Ovary (tissue), 9 donors: Measurements from ENCODE around the gene ACTN2. TPM values are rescaled to one million over a fixed set of nuclear protein-coding genes. Genes with fewer than 3 reads are reported as not detected.

ENCODE experiments used
- DNase-seq, 5 donors: peaks; one replicate each; pipeline ENCODE4 v3.0.0-alpha.2; 2019 to 2020
- H3K27ac ChIP-seq, 2 donors: fragments of 200-600 bp; one replicate each; pipeline versions ENCODE4 v1.5.1 to v1.8.0; 2019 to 2022
- H3K27me3 ChIP-seq: fragments of 200-600 bp; one replicate; pipeline ENCODE4 v1.8.0; 2022
- H3K36me3 ChIP-seq: fragments of 200-600 bp; sonication (generic); one replicate; pipeline ENCODE4 v1.5.1; 2019
- H3K4me1 ChIP-seq: one replicate; pipeline ENCODE4 v1.8.1; 2013; ENCODE audit warnings: mild to moderate bottlenecking, moderate library complexity; ENCODE audit not compliant: insufficient read depth
- H3K4me3 ChIP-seq: fragments of 200-600 bp; sonication (generic); one replicate; pipeline ENCODE4 v1.5.1; 2017
- H3K9me3 ChIP-seq, 2 donors: fragments of 200-600 bp in 1 of 2; sonication (generic) in 1 of 2; one replicate each; pipeline versions ENCODE4 v1.5.1 to v1.8.1; 2013 to 2019; ENCODE audit warnings: mild to moderate bottlenecking in 1 of 2, moderate library complexity in 1 of 2
- EP300 ChIP-seq: sonication (generic); formaldehyde crosslinking; IDR thresholded peaks from one replicate; pipeline ENCODE4 v1.6.1; 2017; ENCODE audit warnings: antibody characterized with exemption
- POLR2A ChIP-seq: fragments of 450-650 bp; IDR thresholded peaks from one replicate; pipeline ENCODE4 v1.6.1; 2017; ENCODE audit warnings: antibody characterized with exemption, mild to moderate bottlenecking, moderate library complexity
- WGBS, 3 donors: extraction: QIAGEN DNeasy Blood & Tissue Kit in 1 of 3; methylation state at CpG; one replicate each; pipeline versions ENCODE4 v1.1.5 to v1.1.7; 2013 to 2017; 5-methylcytosine and 5-hydroxymethylcytosine counted together
- intact Hi-C, 4 donors: fragments of 100-400 bp; cut with DNase I; formaldehyde crosslinking; loops; one replicate each; pipeline versions ENCODE4 v1.11.0 to v1.15.1; 2022 to 2023
- polyA plus RNA-seq, 2 donors: library from polyadenylated mRNA; stranded (reverse); fragments of 200-250 nt in 1 of 2; fragments of 350-450 nt in 1 of 2; fragmentation: Illumina TruSeq in 1 of 2; extraction: RNeasy Lipid Tissue Mini Kit (QIAGEN cat#74804) in 1 of 2; gene quantifications; one replicate each; pipeline ENCODE4 v1.2.3, GENCODE V29; 2013 to 2014
- total RNA-seq, 7 donors: library from RNA; depleted of rRNA in 2 of 7; stranded (reverse); fragments of >200 nt in 2 of 7; fragmentation: NEBNext Ultra II Directional in 3 of 7; extraction: Animal tissue kit (Norgen Biotek cat#: 25700) in 3 of 7; gene quantifications; one replicate each; pipeline versions ENCODE4 v1.1.0 to v1.2.4, GENCODE V29; 2016 to 2023
- TF ChIP-seq, protein P1 (sequence below), 3 donors: fragments of 450-650 bp in 2 of 3; fragments of 200-600 bp in 1 of 3; IDR thresholded peaks; one replicate each; pipeline versions ENCODE4 v1.5.1 to v1.8.0; 2016 to 2022; ENCODE audit warnings: antibody characterized with exemption in 3 of 3, mild to moderate bottlenecking in 1 of 3
- donor health status: DM: no; HTN: no; CAD: no; lungs with moderate emphysema.
- donor health status: DM: no; HTN: no; CAD: no.
- donor health status: Bipolar disorder and iron deficiency.
- donor health status: DM: yes; HTN: yes; CAD: no.
- donor health status: DM: no; HTN: no; CAD: no.
- donor health status: DM: yes; HTN: yes; CAD: no.

ACTN2 gene
- total and polyA plus RNA-seq, 9 donors = 0.34 to 2.7 (median 1.1) TPM

DNA sequence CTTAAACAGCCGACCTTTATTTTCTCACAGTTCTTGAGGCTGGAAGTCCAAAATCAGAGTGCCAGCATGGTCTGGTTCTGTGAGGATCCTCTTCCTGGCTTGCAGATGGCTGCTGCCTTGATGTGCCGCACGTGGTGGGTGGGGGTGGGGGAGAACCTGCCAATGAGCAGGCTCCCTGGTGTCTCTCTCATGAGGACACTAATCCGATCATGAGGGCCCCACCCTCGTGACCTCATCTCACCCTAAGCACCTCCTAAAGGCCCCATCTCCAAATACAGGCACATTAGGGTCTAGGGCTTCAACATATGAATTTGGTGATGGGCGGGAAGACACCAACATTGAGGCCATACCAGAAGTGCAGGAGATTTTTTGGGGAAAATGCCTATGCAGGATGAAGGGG, 37.8 kb downstream of the ACTN2 start:
- DNase-seq = no peak
- Histone ChIP-seq H3K27ac (no peak overlapping the region), H3K27me3 (no peaks in the 10 kb centered on the region), H3K4me1 (no peaks in the 10 kb centered on the region), H3K9me3 (no peaks in the 10 kb centered on the region), H3K36me3 (no peaks in the 10 kb centered on the region), H3K4me3 (no peak overlapping the region)
- no peak for TF ChIP-seq POLR2A
- no peak for TF ChIP-seq EP300
- TF ChIP-seq, protein P1, sequence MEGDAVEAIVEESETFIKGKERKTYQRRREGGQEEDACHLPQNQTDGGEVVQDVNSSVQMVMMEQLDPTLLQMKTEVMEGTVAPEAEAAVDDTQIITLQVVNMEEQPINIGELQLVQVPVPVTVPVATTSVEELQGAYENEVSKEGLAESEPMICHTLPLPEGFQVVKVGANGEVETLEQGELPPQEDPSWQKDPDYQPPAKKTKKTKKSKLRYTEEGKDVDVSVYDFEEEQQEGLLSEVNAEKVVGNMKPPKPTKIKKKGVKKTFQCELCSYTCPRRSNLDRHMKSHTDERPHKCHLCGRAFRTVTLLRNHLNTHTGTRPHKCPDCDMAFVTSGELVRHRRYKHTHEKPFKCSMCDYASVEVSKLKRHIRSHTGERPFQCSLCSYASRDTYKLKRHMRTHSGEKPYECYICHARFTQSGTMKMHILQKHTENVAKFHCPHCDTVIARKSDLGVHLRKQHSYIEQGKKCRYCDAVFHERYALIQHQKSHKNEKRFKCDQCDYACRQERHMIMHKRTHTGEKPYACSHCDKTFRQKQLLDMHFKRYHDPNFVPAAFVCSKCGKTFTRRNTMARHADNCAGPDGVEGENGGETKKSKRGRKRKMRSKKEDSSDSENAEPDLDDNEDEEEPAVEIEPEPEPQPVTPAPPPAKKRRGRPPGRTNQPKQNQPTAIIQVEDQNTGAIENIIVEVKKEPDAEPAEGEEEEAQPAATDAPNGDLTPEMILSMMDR (IDR thresholded peaks at IDR 0.05) = no peak
- intact Hi-C loops = no loop called here
- 75 to 77% (median 76%) methylated on average over 6 of the region's 6 CpGs for WGBS, 3 donors

DNA sequence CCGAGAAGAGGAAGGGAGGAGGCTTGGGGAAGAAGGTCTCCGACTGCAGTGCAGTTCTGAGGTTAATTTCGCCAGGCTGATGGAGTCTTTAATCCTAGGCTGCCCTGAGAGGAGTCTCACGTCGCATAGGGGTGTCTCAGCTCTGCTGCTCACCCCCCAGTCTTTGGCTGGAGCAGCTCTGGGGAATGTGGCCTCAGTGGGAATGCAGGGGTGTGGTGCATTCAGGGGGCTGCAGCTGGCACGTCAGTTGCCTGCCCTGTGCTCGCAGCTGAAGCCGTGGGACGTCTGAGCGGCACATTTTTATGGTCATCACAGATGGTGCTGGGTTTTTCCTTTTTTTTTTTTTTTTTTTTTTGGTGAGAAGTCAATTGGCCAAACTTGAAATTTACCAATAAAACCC, 38.2 kb downstream of the ACTN2 start:
- intact Hi-C loops = no loop called here
- Histone ChIP-seq H3K4me1 (no peaks in the 10 kb centered on the region), H3K27me3 (no peaks in the 10 kb centered on the region), H3K9me3 (no peaks in the 10 kb centered on the region), H3K36me3 (no peaks in the 10 kb centered on the region), H3K4me3 (no peak overlapping the region), H3K27ac (no peak overlapping the region)
- 81 to 84% (median 82%) methylated on average over 10 of the region's 10 CpGs for WGBS, 3 donors
- no peak for TF ChIP-seq POLR2A
- TF ChIP-seq, protein P1 (IDR thresholded peaks at IDR 0.05) = no peak
- TF ChIP-seq EP300 = no peak
- no peak for DNase-seq

DNA sequence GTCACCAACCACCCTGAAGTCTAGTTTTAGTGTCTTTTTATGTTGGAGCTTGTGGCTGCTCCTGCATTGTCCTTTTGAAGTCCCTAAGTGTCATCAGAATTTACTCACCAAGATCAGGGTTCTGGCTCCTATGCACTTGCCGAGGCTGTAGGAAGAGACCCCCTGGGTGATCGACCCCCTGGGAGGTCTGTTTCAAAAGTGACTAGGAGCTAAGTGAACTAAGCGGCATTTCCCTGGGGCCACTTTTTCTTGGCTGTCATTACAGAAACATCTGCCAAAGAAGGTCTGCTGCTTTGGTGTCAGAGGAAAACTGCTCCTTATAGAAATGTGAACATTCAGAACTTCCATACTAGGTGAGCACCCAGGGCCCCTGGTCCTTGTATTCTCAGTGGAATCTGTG, 39.4 kb downstream of the ACTN2 start:
- Histone ChIP-seq H3K27me3 (no peaks in the 10 kb centered on the region), H3K27ac (no peak overlapping the region), H3K9me3 (no peaks in the 10 kb centered on the region), H3K36me3 (no peaks in the 10 kb centered on the region), H3K4me1 (no peaks in the 10 kb centered on the region), H3K4me3 (no peak overlapping the region)
- TF ChIP-seq, protein P1 (IDR thresholded peaks at IDR 0.05) = no peak
- TF ChIP-seq POLR2A = no peak
- TF ChIP-seq EP300 = no peak
- WGBS, 3 donors = 80 to 86% (median 81%) methylated on average over 3 of the region's 3 CpGs
- DNase-seq = no peak
- intact Hi-C loops = no loop called here

DNA sequence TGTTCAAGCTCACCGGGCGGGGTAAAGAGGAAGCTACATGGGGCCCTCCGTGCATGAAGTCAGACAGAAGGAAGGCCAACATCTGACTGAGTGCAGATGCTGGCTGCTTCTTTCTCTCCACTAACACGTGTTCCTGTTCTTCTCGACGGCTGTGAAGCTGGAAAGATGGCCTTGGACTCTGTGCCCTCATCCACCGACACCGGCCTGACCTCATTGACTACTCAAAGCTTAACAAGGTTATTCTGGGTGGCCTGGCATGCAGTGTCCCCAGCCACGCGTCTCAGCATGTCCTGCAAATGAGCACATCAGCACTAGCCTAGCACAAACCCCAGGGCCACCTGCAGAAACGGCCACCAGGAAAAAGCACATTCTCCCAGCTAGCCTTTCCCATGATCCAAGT, 41.2 kb downstream of the ACTN2 start:
- WGBS, 3 donors = 81 to 86% (median 86%) methylated on average over 11 of the region's 11 CpGs
- Histone ChIP-seq H3K4me1 (no peaks in the 10 kb centered on the region), H3K27ac (no peak overlapping the region), H3K27me3 (no peaks in the 10 kb centered on the region), H3K4me3 (no peak overlapping the region), H3K9me3 (no peaks in the 10 kb centered on the region), H3K36me3 (no peaks in the 10 kb centered on the region)
- TF ChIP-seq POLR2A (no peak), EP300 (no peak)
- TF ChIP-seq, protein P1 (IDR thresholded peaks at IDR 0.05) = no peak
- no peak for DNase-seq
- intact Hi-C loops = no loop called here

DNA sequence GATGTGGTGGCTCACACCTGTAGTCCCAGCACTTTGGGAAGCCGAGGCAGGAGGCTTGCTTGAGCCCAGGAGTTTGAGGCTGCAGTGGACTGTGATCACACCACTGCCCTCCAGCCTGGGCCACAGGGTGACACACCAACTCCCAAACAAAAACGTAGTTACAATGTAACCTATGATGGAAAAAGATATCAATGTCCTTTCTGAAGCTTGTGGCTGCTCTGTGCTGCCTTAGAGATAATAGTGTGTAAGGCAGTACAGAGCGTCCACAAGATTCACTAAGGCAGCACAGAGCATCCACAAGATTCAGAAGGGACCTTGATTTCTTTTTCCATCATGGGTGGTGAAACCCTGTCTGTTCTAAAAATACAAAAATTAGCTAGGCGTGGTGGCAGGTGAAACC, 42.5 kb downstream of the ACTN2 start:
- Histone ChIP-seq H3K27me3 (no peaks in the 10 kb centered on the region), H3K36me3 (no peaks in the 10 kb centered on the region), H3K27ac (no peak overlapping the region), H3K4me1 (no peaks in the 10 kb centered on the region), H3K9me3 (no peaks in the 10 kb centered on the region), H3K4me3 (no peak overlapping the region)
- no peak for DNase-seq
- intact Hi-C loops = no loop called here
- TF ChIP-seq EP300 (no peak), POLR2A (no peak)
- TF ChIP-seq, protein P1 (IDR thresholded peaks at IDR 0.05) = no peak
- 90 to 94% (median 91%) methylated on average over 4 of the region's 4 CpGs for WGBS, 3 donors
